GM12878 (cell line): ENCODE data around the gene CGAS. TPM values are rescaled to one million over a fixed set of nuclear protein-coding genes. Genes with fewer than 3 reads are reported as not detected.

Experiments
- CBX3 ChIP-seq: fragments of 200-600 bp; sonication (generic); IDR thresholded peaks from 2 replicates; pipeline ENCODE4 v1.6.1; 2016; ENCODE audit warnings: low read depth, borderline replicate concordance
- DPF2 ChIP-seq: fragments of 450-650 bp; IDR thresholded peaks from 2 replicates; pipeline ENCODE4 v1.6.1; 2017; ENCODE audit warnings: mild to moderate bottlenecking
- EGR1 ChIP-seq, 2 experiments: IDR thresholded peaks; 1 replicate in 1 of 2; 2 replicates in 1 of 2; pipeline ENCODE4 v1.6.1; 2011 to 2012; ENCODE audit warnings: low read depth in 2 of 2, low read length in 2 of 2, borderline replicate concordance in 1 of 2, mild to moderate bottlenecking in 1 of 2, moderate library complexity in 1 of 2
- ETV6 ChIP-seq, 2 experiments: fragments of 450-650 bp in 1 of 2; IDR thresholded peaks in 1 of 2; conservative IDR thresholded peaks in 1 of 2; 2 replicates each; pipeline ENCODE4 v1.6.1; 2014; ENCODE audit warnings: antibody characterized with exemption in 1 of 2, borderline replicate concordance in 1 of 2, low read depth in 1 of 2, mild to moderate bottlenecking in 1 of 2, moderate library complexity in 1 of 2
- JUNB ChIP-seq: IDR thresholded peaks from 2 replicates; pipeline ENCODE4 v1.6.1; 2016; ENCODE audit warnings: antibody characterized with exemption, mild to moderate bottlenecking
- NFXL1 ChIP-seq: fragments of 450-650 bp; IDR thresholded peaks from 2 replicates; pipeline ENCODE4 v1.6.1; 2017; ENCODE audit warnings: antibody characterized with exemption, mild to moderate bottlenecking, borderline replicate concordance
- PAX5 ChIP-seq: IDR thresholded peaks from 2 replicates; pipeline ENCODE4 v1.6.1; 2011; ENCODE audit warnings: low read depth, low read length, borderline replicate concordance
- POLR2A ChIP-seq: IDR thresholded peaks from 2 replicates; pipeline ENCODE4 v1.6.1; 2011; ENCODE audit warnings: low read depth, mild to moderate bottlenecking, low read length
- STAT3 ChIP-seq: IDR thresholded peaks from 2 replicates; pipeline ENCODE4 v1.6.1; 2011; ENCODE audit warnings: low read depth, low read length, improper control_type of control experiment
- ZBTB11 ChIP-seq: fragments of 450-650 bp; formaldehyde crosslinking; IDR thresholded peaks from 2 replicates; pipeline ENCODE4 v1.5.0; 2022; ENCODE audit warnings: mild to moderate bottlenecking, missing genetic modification characterization
- ZNF274 ChIP-seq: IDR thresholded peaks from one replicate; pipeline ENCODE4 v1.8.0; 2011; ENCODE audit not compliant: insufficient read length, insufficient read depth
- ZNF622 ChIP-seq: fragments of 450-650 bp; IDR thresholded peaks from 2 replicates; pipeline ENCODE4 v1.6.1; 2017; ENCODE audit warnings: mild to moderate bottlenecking, inconsistent platforms
- polyA plus RNA-seq, 11 experiments: library from polyadenylated mRNA; depleted of rRNA in 4 of 11; unstranded in 6 of 11; stranded (reverse) in 5 of 11; fragments of >200 nt; fragmentation: Nextera tagmentation in 4 of 11; fragmentation: Illumina TruSeq in 1 of 11; extraction: Ambion mirVana in 4 of 11; extraction: Trizol in 1 of 11; gene quantifications; 1 replicate in 1 of 11; 2 replicates in 10 of 11; pipeline versions ENCODE4 v1.2.1 to v1.2.3, GENCODE V29; 2011 to 2016; ENCODE audit warnings: inconsistent platforms in 2 of 11, missing spikeins in 2 of 11, low read depth in 1 of 11
- total RNA-seq, 4 experiments: library from RNA; depleted of rRNA in 3 of 4; stranded (reverse); fragments of >200 nt in 3 of 4; fragmentation: Illumina TruSeq in 1 of 4; extraction: Trizol in 1 of 4; gene quantifications; 2 replicates each; pipeline versions ENCODE4 v1.2.1 to v1.2.3, GENCODE V29; 2013 to 2021
- TF ChIP-seq, protein P1 (sequence below): fragments of 450-650 bp; IDR thresholded peaks from 2 replicates; pipeline ENCODE4 v1.6.1; 2017; ENCODE audit warnings: mild to moderate bottlenecking, moderate library complexity
- TF ChIP-seq, protein P2 (sequence below): IDR thresholded peaks from 2 replicates; pipeline ENCODE4 v1.6.1; 2012; ENCODE audit warnings: low read depth, low read length, improper control_type of control experiment
- TF ChIP-seq, protein P3 (sequence below): fragments of 150-350 bp; IDR thresholded peaks from 2 replicates; pipeline ENCODE4 v1.6.1; 2016; ENCODE audit warnings: low read depth, low read length
- TF ChIP-seq, protein P4 (sequence below): fragments of 450-650 bp; IDR thresholded peaks from 2 replicates; pipeline ENCODE4 v1.6.1; 2016; ENCODE audit warnings: mild to moderate bottlenecking

CGAS gene
- total and polyA plus RNA-seq, 10 of the 15 experiments (the other 5 are each of a cell fraction or from before 2014, with no cell fraction given) = 4.7 to 30.2 (median 22.1) TPM

DNA sequence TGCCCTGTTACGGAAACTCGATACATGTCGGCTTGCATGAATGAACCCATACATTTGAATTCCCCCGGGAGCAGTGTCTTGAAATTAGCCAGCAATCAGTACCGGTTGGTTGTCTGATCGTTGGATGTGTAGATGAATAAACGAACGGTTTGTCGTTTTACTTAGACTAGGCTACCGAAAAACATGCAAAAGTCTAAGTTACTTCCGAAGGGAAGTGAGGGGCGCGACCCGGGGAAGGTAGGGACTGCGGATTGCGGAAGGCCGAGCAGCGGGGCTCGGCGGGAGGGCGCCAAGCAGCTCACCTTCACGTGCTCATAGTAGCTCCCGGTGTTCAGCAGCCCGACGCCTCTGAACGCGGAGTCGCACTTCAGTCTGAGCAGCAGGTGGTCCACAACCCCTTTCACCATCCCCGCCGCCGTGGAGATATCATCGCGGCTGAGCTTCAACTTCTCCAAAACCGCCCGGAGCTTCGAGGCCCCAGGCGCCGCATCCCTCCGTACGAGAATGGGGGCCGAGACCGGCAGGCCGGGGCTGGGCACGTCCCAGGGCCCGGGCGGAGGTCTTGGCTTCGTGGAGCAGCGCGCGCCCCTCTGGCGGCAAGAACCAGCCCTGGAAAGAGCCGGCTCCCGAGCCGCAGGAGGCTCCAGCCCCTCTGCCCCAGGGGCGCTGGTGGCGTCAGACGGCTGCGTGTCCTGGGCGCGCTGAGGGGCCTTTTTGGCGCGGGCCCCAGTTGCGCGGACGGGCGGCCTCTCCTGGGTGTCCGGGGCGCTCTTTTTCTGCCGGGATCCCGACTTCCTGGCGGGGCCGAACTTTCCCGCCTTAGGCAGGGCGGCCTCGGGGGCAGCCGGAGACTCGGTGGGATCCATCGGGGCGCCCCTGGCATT is 632 bp downstream of the CGAS start (continued):
- TF ChIP-seq, protein P1, sequence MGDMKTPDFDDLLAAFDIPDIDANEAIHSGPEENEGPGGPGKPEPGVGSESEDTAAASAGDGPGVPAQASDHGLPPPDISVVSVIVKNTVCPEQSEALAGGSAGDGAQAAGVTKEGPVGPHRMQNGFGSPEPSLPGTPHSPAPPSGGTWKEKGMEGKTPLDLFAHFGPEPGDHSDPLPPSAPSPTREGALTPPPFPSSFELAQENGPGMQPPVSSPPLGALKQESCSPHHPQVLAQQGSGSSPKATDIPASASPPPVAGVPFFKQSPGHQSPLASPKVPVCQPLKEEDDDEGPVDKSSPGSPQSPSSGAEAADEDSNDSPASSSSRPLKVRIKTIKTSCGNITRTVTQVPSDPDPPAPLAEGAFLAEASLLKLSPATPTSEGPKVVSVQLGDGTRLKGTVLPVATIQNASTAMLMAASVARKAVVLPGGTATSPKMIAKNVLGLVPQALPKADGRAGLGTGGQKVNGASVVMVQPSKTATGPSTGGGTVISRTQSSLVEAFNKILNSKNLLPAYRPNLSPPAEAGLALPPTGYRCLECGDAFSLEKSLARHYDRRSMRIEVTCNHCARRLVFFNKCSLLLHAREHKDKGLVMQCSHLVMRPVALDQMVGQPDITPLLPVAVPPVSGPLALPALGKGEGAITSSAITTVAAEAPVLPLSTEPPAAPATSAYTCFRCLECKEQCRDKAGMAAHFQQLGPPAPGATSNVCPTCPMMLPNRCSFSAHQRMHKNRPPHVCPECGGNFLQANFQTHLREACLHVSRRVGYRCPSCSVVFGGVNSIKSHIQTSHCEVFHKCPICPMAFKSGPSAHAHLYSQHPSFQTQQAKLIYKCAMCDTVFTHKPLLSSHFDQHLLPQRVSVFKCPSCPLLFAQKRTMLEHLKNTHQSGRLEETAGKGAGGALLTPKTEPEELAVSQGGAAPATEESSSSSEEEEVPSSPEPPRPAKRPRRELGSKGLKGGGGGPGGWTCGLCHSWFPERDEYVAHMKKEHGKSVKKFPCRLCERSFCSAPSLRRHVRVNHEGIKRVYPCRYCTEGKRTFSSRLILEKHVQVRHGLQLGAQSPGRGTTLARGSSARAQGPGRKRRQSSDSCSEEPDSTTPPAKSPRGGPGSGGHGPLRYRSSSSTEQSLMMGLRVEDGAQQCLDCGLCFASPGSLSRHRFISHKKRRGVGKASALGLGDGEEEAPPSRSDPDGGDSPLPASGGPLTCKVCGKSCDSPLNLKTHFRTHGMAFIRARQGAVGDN = peak; percentile 89
- TF ChIP-seq JUNB = 0 out of 2 replicates have a peak, but pooled peaks have one; percentile 24
- TF ChIP-seq DPF2 = 0 out of 2 replicates have a peak, but pooled peaks have one; percentile 15
- no peak for TF ChIP-seq STAT3
- TF ChIP-seq, protein P2, sequence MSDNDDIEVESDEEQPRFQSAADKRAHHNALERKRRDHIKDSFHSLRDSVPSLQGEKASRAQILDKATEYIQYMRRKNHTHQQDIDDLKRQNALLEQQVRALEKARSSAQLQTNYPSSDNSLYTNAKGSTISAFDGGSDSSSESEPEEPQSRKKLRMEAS = peak; percentile 86
- TF ChIP-seq, protein P3, sequence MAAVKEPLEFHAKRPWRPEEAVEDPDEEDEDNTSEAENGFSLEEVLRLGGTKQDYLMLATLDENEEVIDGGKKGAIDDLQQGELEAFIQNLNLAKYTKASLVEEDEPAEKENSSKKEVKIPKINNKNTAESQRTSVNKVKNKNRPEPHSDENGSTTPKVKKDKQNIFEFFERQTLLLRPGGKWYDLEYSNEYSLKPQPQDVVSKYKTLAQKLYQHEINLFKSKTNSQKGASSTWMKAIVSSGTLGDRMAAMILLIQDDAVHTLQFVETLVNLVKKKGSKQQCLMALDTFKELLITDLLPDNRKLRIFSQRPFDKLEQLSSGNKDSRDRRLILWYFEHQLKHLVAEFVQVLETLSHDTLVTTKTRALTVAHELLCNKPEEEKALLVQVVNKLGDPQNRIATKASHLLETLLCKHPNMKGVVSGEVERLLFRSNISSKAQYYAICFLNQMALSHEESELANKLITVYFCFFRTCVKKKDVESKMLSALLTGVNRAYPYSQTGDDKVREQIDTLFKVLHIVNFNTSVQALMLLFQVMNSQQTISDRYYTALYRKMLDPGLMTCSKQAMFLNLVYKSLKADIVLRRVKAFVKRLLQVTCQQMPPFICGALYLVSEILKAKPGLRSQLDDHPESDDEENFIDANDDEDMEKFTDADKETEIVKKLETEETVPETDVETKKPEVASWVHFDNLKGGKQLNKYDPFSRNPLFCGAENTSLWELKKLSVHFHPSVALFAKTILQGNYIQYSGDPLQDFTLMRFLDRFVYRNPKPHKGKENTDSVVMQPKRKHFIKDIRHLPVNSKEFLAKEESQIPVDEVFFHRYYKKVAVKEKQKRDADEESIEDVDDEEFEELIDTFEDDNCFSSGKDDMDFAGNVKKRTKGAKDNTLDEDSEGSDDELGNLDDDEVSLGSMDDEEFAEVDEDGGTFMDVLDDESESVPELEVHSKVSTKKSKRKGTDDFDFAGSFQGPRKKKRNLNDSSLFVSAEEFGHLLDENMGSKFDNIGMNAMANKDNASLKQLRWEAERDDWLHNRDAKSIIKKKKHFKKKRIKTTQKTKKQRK = no peak
- TF ChIP-seq, protein P4, sequence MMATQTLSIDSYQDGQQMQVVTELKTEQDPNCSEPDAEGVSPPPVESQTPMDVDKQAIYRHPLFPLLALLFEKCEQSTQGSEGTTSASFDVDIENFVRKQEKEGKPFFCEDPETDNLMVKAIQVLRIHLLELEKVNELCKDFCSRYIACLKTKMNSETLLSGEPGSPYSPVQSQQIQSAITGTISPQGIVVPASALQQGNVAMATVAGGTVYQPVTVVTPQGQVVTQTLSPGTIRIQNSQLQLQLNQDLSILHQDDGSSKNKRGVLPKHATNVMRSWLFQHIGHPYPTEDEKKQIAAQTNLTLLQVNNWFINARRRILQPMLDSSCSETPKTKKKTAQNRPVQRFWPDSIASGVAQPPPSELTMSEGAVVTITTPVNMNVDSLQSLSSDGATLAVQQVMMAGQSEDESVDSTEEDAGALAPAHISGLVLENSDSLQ = no peak
- no peak for TF ChIP-seq PAX5
- peak; percentile 84 for TF ChIP-seq POLR2A
- TF ChIP-seq CBX3 = no peak
- TF ChIP-seq ZNF622 = no peak
- peak in 1 of 2 experiments; percentile 32; a peak in 1 of 4 replicates for TF ChIP-seq ETV6 (conservative IDR thresholded peaks at IDR 0.05 in 1 of 2, IDR thresholded peaks at IDR 0.05 in 1 of 2; ENCODE audit: borderline replicate concordance in 1 of 2, low read depth in 1 of 2)
- TF ChIP-seq EGR1 (IDR thresholded peaks at IDR 0.05; ENCODE audit: borderline replicate concordance in 1 of 2, low read depth in 2 of 2, low read length in 2 of 2) = no peak
- TF ChIP-seq NFXL1 = no peak
- no peak for TF ChIP-seq ZNF274
- TF ChIP-seq ZBTB11 (CRISPR knock-in tag) = no peak
